ENCODE results near the gene PACSIN1.

The PACSIN1 gene

DNA sequence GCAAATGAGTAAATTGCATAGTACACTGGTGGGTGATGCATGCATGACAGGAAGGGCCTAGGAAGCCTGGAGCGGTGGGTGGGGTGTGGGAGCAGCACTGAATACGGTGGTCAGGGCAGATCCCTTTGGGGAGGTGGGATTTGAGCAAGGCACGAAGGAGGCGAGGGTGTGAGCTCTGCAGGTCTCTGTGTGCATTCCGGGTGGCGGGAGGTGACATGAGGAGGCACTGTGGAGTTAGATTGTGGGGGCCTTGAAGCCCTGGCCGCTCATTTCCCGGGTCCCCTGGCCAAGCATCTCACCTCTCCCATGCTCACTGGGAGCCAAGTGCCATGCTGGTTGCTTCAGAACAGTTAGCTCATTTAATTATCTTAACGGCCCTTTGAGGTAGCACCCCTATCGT, 96.5 kb downstream of the PACSIN1 start:
- DNase-seq (ENCODE audit: low read depth in 3 of 3): no peak

DNA sequence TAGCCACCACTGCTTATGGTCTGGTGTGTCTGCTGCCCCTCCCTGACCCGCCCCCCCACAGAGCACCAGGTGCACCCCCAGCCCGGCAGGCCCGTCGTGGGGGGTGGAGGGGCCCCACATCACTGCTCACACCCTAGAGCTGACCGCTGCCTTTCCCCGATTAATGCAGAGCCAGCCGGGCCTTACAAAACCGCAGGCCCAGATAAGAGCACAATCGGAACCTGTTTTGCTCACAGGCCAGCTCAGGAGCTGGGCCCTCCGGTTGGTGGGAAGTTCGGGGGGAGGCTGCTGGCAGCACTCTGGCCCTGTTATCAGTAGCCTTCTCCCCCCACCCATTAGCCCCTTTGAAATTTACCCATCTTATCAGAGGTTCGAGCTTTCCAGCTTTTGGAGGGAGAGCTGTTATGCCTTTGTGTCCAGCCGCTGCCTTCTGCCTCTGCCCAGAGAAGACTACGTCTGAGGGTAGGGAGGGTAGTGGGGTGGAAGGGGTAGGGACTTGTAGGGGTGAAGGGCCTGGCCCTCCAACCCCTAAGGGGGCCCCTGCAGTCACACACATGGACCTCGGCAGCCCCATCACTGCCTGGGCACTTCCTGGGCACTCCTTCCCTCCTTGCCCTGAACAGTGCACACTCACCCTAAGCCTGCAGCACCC, 97.1 kb downstream of the PACSIN1 start:
- no peak for DNase-seq (ENCODE audit: low read depth in 3 of 3)

DNA sequence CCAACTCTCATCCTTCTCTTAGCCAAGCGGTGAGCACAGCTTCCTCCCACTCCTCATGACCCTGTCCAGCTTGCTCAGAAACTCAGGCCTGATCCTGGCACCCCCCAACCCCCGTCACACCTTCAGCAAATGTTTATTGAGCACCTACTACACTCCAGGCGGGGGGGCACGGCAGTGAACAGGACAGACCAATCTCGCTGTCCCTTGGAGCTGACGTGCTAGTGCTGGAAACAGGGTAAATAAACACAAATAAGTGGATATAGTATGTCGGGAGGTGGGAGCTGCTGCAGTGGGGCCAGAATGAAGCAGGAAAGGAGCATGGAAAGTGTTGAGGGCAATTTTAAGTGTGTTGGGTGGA, 97.6 kb downstream of the PACSIN1 start:
- DNase-seq (ENCODE audit: low read depth in 3 of 3): no peak

- DNase-seq (ENCODE audit: low read depth in 3 of 3): no peak
These were observed 98.3 kb downstream of the PACSIN1 start for GRCh38 chr6:34564181-34564580.

- DNase-seq (ENCODE audit: low read depth in 3 of 3): no peak
These were observed 99.9 kb downstream of the PACSIN1 start for GRCh38 chr6:34565722-34566137.

GRCh38 chr6:34566830-34567546, 101.1 kb downstream of the PACSIN1 start:
- DNase-seq (ENCODE audit: low read depth in 3 of 3): no peak

DNA sequence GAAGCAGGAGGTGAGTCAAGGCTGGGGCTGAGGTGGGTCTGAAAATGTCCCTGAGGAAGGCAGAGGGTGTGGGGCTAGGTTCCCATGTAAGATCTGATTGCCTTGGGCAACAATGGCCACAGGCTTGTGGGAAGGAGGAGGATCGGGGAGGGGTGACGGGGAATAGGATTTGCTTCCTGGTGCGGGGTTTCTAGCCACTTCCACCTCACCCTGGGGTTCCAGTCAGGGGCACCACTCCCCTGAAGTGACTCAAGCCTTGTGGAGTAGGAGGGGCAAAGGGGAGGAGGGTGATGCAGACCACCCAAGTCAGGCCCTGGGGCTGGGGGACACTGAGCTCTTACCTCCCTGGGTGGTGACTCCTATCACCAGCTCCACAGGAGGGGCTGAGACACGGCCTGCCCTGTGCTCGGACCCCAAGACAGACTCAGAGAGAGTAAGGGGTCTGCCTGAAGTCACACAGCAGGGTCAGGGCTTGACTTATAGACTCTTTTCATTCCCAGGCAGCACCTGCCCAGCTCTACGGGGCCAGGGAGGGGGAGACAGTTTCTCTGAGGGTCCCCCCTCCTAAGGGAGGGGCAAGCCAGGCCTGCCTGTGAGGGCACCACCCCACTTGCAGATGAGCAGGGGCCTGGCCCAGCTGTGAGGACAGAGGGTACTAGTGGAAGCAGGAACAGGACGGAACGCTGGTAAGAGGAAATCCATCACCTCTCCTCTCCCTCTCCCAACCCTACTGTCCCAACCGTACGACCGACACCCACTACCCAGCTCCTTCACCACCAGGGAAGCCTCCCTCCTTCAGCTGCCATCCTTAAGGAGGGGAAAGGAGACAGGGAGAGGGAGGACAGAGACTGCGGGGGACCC, 102.7 kb downstream of the PACSIN1 start:
- DNase-seq (ENCODE audit: low read depth in 3 of 3): no peak

DNA sequence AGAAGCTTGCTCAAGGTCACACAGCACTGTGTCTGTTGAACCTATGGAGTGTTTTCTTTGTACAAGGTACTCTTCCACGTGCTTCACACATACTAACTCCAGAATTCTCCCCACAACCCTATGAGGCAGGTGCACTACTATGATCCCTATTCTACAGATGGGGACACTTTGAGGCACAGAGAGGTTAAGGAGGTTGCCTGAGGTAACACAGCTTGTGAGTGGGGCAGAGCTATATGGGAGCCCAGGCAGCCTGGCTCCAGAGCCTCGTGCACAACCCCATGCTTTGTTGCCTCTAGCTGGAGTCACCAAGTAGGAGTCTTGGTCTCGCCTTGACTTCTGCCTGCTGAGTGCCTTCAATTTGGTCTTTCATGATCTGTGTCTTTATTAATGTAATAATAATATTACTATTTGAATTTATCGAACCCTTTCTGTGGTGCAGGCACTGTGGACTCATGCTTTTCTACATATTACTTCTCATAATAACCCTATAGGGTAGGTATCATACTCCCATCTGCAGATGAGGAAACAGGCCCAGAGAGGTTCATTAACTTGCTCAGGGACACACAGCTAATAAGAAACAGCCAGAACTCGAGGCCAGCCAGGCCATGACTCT, 103.6 kb downstream of the PACSIN1 start:
- DNase-seq (ENCODE audit: low read depth in 3 of 3): no peak

- DNase-seq (ENCODE audit: low read depth in 3 of 3): no peak
These were observed 104.4 kb downstream of the PACSIN1 start for GRCh38 chr6:34570066-34570833.

- DNase-seq (ENCODE audit: low read depth in 3 of 3): no peak
These were observed 105.5 kb downstream of the PACSIN1 start for GRCh38 chr6:34571388-34571787.

GRCh38 chr6:34572021-34572420, 106.1 kb downstream of the PACSIN1 start:
- no peak for DNase-seq (ENCODE audit: low read depth in 3 of 3)

GRCh38 chr6:34572585-34572984, 106.7 kb downstream of the PACSIN1 start:
- no peak for DNase-seq (ENCODE audit: low read depth in 3 of 3)

GRCh38 chr6:34573567-34574183, 107.8 kb downstream of the PACSIN1 start:
- DNase-seq (ENCODE audit: low read depth in 3 of 3): no peak

GRCh38 chr6:34574647-34575293, 108.9 kb downstream of the PACSIN1 start:
- no peak for DNase-seq (ENCODE audit: low read depth in 3 of 3)

DNA sequence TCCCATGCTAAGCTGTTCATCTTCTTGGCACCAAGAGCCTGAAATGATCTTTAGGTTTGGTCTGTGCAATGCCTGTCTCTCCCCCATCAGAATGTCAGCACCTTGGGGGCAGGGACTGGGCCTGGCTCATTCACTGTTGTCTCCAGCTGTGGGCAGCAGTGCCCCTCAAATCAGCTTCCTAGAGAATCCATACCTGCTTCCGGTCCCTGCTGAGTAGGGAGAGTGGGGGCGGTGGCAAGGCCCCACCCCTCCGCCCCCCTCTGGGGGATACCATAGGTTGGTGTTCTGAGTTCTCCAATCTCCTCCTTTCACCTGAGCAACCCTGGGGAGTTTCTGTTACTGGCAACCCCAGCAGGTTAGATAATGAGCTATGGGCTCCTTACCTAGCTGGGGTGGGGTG, 109.5 kb downstream of the PACSIN1 start:
- DNase-seq (ENCODE audit: low read depth in 3 of 3): no peak

GRCh38 chr6:34576286-34576955, 110.5 kb downstream of the PACSIN1 start:
- no peak for DNase-seq (ENCODE audit: low read depth in 3 of 3)

DNA sequence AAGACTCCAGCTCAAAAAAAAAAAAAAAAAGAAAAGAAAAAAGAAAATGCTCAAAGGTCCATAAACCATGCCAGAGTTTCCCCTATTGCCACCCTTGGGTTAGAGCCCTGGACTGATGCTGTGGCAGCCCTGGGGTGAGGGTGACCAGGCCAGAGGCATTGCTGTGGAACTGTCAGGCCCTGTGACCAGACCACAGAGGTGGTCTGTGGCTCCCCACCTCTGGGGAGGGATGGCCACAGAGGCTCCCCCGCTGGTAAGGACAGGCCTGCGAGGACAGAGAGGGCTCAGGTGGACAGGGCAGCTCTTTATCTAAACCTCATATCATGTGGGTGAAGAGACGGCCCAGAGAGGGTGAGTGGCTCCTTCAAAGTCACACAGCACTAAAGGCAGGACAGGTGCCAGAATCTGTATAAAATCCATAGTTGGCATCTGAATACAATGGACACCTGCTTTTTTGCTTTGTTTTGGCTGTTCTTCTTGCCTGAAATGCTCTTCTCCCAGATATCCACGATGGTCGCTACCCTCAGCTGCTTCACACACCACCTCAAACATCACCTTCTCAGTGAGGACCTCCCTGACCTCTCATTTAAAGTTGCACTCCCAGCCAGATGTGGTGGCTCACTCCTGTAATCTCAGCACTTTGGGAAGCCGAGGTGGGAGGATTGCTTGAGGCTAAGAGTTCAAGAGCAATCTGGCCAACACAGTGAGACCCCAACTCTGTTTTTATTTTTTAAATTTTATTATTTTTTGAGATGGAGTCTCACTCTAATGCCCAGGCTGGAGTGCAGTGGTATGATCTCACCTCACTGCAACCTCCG, 112.8 kb downstream of the PACSIN1 start:
- no peak for DNase-seq (ENCODE audit: low read depth in 3 of 3)

DNA sequence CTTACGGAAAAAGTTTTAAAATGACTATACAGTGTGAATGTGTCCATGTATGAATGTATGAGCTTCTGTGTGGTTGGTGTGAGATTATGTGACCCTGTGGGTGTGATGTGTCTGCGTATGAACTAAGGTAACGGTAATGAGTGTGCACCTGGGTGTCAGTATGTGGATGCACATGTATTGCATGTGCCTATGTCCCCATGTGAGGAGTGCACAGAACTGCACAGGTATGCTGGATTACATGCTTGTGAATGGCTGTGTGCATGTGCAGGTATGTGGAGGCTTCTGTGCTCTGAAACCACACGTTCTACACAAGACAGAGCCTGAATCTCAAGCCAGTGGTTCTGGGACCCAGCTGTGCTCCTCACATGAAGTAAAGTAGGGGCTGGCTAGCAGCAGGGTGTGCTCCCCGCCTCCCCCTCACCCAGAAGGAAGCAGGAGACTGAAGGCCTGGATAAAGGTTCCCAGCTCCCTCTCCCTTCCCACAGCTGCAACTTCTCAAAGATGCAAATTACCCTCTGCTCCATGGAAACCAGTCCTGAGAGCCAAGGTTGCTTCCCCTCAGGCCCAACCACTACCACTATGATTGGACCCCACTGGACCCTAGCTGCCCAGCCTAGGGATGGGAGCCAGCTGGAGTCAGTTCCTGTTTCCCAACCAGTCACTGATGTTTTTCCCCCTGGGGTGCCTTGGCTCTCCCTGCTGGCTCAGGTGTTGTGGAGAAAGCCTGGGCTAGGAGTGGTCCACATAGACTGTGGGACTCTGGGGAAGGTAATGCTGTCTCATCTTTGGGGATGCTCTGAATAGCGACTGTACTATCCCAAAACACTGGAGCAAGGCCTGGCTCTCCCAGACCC, 115.1 kb downstream of the PACSIN1 start:
- DNase-seq (ENCODE audit: low read depth in 3 of 3): no peak

Measured in stimulated activated CD4-positive, alpha-beta T cell treated with anti-CD3 and anti-CD28 coated beads, TNF-alpha, amount 100 ng/mL, for 4 hours (primary cell).